GM12878 (cell line): ENCODE results near the gene PCSK5. TPM values are rescaled to one million over a fixed set of nuclear protein-coding genes. Genes with fewer than 3 reads are reported as not detected.

Experiments
- CREM ChIP-seq: IDR thresholded peaks from 2 replicates; pipeline ENCODE4 v1.6.1; 2014; ENCODE audit warnings: antibody characterized with exemption, low read depth
- FOS ChIP-seq: IDR thresholded peaks from 3 replicates; pipeline ENCODE4 v1.6.1; 2011; ENCODE audit warnings: borderline replicate concordance; ENCODE audit not compliant: insufficient read length; ENCODE audit errors: extremely low read depth
- NBN ChIP-seq: fragments of 450-650 bp; IDR thresholded peaks from 2 replicates; pipeline ENCODE4 v1.6.1; 2016
- SMC3 ChIP-seq: IDR thresholded peaks from 2 replicates; pipeline ENCODE4 v1.6.1; 2011; ENCODE audit warnings: low read length, improper control_type of control experiment, borderline replicate concordance
- SP1 ChIP-seq: IDR thresholded peaks from one replicate; pipeline ENCODE4 v1.6.1; 2011; ENCODE audit warnings: low read depth, low read length
- TAF1 ChIP-seq: IDR thresholded peaks from 2 replicates; pipeline ENCODE4 v1.6.1; 2011; ENCODE audit warnings: mild to moderate bottlenecking, low read depth, low read length, borderline replicate concordance
- polyA plus RNA-seq, 11 experiments: library from polyadenylated mRNA; depleted of rRNA in 4 of 11; unstranded in 6 of 11; stranded (reverse) in 5 of 11; fragments of >200 nt; fragmentation: Nextera tagmentation in 4 of 11; fragmentation: Illumina TruSeq in 1 of 11; extraction: Ambion mirVana in 4 of 11; extraction: Trizol in 1 of 11; gene quantifications; 1 replicate in 1 of 11; 2 replicates in 10 of 11; pipeline versions ENCODE4 v1.2.1 to v1.2.3, GENCODE V29; 2011 to 2016; ENCODE audit warnings: inconsistent platforms in 2 of 11, missing spikeins in 2 of 11, low read depth in 1 of 11
- total RNA-seq, 4 experiments: library from RNA; depleted of rRNA in 3 of 4; stranded (reverse); fragments of >200 nt in 3 of 4; fragmentation: Illumina TruSeq in 1 of 4; extraction: Trizol in 1 of 4; gene quantifications; 2 replicates each; pipeline versions ENCODE4 v1.2.1 to v1.2.3, GENCODE V29; 2013 to 2021
- TF ChIP-seq, protein P1 (sequence below): IDR thresholded peaks from 2 replicates; pipeline ENCODE4 v1.6.1; 2012; ENCODE audit warnings: mild to moderate bottlenecking, low read depth, low read length
- TF ChIP-seq, protein P2 (sequence below): fragments of 450-650 bp; IDR thresholded peaks from 2 replicates; pipeline ENCODE4 v1.6.1; 2018; ENCODE audit warnings: mild to moderate bottlenecking, low read depth, moderate library complexity; ENCODE audit not compliant: partially characterized antibody

PCSK5 gene
- total and polyA plus RNA-seq, 10 of the 15 experiments (the other 5 are each of a cell fraction or from before 2014, with no cell fraction given) = 0.01 to 0.13 (median 0.04) TPM; not detected in 3

DNA sequence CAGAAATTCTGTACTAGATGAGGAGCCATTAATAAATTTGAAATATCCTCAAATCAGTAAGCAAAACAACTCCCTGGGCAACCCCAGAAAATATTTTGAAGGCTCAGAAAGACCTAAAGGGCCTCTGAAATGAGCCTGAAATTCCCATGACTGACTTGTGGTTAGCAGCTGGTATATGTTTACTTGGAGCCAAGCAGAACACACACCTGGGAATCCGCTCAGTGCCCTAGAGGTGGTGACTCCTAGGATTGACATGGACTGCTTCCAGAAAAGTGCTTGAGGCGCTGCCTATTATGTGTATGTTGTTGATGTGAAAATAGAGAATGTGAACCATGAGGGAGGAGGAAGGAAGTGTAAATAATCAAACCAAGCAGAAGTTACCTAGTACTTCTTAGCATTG lies 489.0 kb downstream of the PCSK5 start (continued):
- TF ChIP-seq, protein P1, sequence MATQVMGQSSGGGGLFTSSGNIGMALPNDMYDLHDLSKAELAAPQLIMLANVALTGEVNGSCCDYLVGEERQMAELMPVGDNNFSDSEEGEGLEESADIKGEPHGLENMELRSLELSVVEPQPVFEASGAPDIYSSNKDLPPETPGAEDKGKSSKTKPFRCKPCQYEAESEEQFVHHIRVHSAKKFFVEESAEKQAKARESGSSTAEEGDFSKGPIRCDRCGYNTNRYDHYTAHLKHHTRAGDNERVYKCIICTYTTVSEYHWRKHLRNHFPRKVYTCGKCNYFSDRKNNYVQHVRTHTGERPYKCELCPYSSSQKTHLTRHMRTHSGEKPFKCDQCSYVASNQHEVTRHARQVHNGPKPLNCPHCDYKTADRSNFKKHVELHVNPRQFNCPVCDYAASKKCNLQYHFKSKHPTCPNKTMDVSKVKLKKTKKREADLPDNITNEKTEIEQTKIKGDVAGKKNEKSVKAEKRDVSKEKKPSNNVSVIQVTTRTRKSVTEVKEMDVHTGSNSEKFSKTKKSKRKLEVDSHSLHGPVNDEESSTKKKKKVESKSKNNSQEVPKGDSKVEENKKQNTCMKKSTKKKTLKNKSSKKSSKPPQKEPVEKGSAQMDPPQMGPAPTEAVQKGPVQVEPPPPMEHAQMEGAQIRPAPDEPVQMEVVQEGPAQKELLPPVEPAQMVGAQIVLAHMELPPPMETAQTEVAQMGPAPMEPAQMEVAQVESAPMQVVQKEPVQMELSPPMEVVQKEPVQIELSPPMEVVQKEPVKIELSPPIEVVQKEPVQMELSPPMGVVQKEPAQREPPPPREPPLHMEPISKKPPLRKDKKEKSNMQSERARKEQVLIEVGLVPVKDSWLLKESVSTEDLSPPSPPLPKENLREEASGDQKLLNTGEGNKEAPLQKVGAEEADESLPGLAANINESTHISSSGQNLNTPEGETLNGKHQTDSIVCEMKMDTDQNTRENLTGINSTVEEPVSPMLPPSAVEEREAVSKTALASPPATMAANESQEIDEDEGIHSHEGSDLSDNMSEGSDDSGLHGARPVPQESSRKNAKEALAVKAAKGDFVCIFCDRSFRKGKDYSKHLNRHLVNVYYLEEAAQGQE = no peak
- TF ChIP-seq, protein P2, sequence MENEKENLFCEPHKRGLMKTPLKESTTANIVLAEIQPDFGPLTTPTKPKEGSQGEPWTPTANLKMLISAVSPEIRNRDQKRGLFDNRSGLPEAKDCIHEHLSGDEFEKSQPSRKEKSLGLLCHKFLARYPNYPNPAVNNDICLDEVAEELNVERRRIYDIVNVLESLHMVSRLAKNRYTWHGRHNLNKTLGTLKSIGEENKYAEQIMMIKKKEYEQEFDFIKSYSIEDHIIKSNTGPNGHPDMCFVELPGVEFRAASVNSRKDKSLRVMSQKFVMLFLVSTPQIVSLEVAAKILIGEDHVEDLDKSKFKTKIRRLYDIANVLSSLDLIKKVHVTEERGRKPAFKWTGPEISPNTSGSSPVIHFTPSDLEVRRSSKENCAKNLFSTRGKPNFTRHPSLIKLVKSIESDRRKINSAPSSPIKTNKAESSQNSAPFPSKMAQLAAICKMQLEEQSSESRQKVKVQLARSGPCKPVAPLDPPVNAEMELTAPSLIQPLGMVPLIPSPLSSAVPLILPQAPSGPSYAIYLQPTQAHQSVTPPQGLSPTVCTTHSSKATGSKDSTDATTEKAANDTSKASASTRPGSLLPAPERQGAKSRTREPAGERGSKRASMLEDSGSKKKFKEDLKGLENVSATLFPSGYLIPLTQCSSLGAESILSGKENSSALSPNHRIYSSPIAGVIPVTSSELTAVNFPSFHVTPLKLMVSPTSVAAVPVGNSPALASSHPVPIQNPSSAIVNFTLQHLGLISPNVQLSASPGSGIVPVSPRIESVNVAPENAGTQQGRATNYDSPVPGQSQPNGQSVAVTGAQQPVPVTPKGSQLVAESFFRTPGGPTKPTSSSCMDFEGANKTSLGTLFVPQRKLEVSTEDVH = no peak
- TF ChIP-seq CREM = no peak
- no peak for TF ChIP-seq FOS
- no peak for TF ChIP-seq SMC3
- TF ChIP-seq SP1 = no peak
- no peak for TF ChIP-seq NBN
- no peak for TF ChIP-seq TAF1
